IPS-11a (cell line): ENCODE data around the gene ZBTB4.
"Not testable (repeated sequence)": the region's sequence is repeated elsewhere in the genome, so short reads cannot be mapped to it uniquely, and the experiment has no call there.

Experiments
- H3K4me3 ChIP-seq: one replicate; pipeline ENCODE4 v1.5.1; 2013; ENCODE audit warnings: low read depth, low read length, control low read depth

ZBTB4 gene

DNA sequence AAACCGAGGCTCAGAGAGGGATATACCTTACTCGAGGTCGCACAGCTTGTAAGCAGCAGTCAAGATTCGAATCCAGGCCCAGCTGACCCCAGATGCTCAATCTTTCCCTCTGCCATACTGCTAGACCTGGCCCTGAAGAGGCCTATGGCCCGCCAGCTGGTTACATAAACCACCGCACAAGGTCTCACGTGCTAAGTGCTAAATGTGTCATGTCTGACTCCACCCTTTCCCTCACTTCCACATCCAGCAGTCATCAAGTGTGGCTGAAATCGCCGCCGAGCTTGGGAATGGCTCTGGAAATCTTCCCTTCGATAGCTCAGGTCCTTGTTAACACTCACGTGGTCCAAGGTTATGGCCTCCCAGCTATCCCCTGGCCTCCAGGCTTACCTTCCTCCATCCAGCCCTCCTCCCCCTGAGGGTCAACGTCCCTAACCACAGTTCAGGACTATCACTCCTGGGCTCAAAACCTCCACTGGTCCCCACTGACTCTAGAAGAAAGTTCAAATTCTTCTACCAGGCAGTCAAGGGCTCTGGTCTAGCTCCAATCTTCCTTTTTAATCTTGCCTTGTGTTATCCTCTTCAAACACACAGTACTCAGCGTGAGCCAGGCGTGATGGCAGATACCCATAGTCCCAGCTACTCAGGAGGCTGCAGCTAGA is 3.5 kb downstream of the ZBTB4 start:
- no peak overlapping the region for H3K4me3 ChIP-seq

- not testable (repeated sequence) for H3K4me3 ChIP-seq
Measured at GRCh38 chr17:7474767-7475166, 4.7 kb downstream of the ZBTB4 start.

GRCh38 chr17:7471729-7472128 is 7.7 kb downstream of the ZBTB4 start:
- H3K4me3 ChIP-seq = no peak overlapping the region

- H3K4me3 ChIP-seq = not testable (repeated sequence)
Measured at GRCh38 chr17:7470457-7470973, 8.9 kb downstream of the ZBTB4 start.

GRCh38 chr17:7469843-7470242 is 9.6 kb downstream of the ZBTB4 start:
- H3K4me3 ChIP-seq = not testable (repeated sequence)

GRCh38 chr17:7468804-7469389 is 10.5 kb downstream of the ZBTB4 start:
- no peak overlapping the region for H3K4me3 ChIP-seq

GRCh38 chr17:7468290-7468689 is 11.1 kb downstream of the ZBTB4 start:
- H3K4me3 ChIP-seq = no peak overlapping the region

GRCh38 chr17:7467498-7467897 is 11.9 kb downstream of the ZBTB4 start:
- H3K4me3 ChIP-seq = no peak overlapping the region

DNA sequence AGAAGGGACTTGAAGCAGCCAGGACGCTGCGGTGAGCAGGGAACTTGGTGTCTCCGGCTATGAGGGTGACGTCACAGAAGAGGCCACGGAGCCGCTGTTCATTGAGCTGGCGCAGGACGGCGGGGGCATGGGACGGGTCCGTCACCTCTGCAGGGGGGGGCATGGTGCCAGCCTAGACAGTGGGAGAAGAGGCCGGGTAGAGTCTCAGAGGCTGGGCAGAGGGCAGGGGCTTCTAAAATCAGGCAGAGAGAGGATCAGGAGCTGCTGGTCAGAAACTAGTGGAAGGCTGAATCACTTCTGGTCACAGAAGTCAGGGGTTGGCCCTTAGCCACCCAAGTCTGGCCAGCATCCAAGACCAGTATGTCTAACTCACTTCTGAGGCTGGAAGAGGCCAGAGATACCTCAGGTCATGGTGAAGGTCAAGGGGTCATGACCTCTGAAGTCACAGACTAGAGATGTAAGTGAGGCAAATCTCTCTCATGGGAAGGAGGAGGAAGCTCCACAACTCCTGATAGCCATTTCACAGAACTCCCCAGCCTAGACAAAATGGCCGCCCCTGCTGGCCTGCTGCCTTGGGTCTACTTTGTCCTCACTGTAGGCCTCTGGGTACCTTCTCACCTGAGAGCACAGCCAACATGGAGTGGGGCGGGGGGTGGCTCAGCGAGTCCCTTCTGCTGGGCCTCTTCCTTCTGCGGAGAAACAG is 12.6 kb downstream of the ZBTB4 start:
- no peak overlapping the region for H3K4me3 ChIP-seq

- H3K4me3 ChIP-seq = no peak overlapping the region
Measured at GRCh38 chr17:7466318-7466638, 13.2 kb downstream of the ZBTB4 start.

DNA sequence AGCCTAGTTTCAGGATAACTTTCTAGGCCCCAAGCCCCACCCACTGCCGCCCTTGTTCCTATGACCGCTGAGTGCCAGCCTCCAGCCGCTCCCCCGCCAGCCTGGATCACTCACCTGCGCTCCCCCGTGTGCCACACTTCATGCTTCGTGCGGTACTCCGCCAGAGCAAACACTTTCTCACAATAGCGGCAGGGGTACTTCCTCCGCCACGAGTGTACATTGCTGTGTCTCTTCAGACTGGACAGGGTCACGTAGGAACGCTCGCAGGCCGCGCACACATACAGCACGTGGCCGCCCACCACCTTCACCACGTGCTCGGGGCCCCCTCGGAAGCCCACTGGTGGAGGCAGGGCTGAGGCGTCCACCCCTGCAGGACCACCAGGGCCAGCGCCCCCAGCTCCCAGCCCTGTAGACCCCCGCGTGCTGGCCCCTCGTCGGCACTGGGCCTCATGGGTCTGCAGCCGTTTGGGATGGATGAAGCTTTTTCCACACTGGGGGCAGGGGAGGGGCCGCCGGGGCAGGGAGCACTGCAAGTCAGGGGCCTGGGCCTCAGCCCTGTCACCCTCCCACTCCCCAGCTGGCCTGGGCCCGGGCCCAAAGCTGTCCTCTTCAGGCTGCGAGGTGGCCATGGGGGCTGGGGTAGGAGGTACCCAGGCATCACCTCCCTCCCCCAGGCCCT is 13.7 kb downstream of the ZBTB4 start:
- no peak overlapping the region for H3K4me3 ChIP-seq

DNA sequence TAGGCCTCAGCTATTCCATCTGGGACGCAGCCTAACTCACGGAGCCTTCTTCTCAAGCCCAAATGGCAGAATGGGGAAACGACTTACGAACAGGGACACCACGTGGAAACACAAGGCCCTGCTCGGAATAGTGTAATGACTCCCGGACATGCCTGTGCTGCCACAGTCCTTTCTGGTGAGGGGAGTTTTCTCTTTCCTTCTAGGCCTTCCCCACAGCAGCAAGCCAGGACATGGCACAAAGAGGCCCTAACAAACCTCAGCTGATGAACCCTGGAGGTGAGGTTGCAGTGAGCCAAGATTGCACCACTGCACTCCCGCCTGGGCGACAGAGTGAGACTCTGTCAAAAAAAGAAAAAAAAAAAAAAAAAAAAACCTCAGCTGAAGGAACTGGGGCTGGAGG is 15.3 kb downstream of the ZBTB4 start:
- no peak overlapping the region for H3K4me3 ChIP-seq

DNA sequence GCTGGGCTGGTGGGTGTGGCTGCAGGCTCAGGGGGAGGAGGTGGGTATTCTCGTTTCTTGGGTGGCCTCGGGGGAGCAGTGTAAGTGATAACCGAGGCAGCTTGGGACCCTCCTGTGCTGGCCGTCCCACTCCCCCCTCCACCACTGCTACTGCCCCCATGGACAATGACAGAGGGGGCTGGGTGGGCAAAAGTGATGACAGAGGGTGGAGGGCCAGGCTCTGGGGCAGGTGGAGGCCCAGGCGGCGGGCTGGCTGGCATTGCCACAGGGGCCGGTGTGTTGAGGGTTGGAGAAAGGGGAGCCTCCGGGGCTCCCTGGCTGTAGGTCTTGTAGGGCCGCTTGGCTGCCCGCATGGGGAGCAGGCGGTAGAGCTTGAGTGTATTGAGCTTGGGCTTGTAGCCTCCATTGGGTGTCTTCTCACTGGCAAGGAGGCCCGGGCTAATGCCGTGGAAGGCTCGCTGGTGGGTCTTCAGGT is 16.0 kb downstream of the ZBTB4 start:
- no peak overlapping the region for H3K4me3 ChIP-seq

- no peak overlapping the region for H3K4me3 ChIP-seq
Measured at GRCh38 chr17:7462474-7463371, 16.7 kb downstream of the ZBTB4 start.

DNA sequence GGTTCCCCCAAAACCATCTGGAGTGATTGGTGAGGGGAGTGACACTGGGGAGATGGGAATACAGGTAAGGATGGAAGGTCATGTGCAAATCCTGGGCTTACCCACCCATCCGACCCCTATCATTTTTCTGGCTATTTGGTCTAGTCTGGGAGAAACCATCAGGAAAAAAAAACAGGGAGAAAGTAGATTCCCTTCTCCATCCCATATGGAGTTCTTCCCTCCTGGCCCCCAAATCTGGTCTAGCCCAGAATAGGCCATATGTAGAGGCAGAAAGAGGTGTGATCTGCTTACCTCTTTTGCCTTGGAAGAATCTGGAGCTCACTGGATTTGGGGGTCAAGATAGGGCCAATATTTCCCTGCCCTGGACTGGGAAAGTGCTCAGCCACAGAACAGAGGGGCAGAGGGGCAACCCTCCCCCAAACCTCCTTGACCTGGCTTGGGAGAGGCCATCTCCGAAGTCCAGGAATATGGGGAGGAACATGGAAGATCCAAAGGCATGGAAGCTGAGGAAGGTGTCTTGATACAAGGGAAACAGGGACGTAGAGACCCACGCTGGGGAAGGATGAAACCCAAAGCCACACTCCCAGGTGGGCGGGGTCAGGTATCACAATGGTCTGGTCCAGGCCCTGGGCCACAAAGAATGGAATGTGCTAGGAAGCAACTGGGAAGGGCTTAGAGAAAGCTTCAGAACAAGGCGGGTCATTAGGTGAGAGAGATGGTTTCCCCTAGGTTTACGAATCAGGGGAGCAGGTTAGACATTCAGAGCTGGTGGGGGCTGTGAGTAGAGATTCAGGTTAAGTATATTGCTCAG is 18.4 kb downstream of the ZBTB4 start:
- H3K4me3 ChIP-seq = no peak overlapping the region

DNA sequence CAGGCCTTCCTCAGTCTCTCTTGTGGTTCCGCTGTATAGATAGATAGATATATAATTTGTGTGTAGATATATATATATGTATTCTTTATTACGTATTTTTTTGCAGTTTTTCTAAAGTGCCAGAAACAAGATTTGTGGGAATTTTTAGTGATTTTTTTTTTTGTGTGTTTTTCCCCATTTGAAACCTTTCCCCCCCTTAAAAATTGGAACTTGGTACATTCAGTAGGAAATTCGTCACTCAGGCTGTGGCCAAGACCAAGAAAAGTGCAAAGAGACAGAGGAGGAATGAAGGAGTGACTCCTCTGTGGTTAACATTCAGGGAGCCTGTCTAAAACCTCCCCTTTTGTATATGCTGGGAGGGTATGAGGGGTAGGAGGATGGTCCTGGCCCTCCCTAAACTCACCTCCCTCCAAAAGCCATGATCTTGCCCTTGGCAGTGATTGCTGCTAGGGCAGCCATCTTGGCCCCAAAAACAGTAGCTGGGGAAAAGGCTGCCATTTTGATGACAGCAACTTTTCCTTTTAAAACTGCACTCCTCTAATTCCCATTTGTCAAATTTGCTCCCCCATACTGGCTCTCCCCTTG is 19.4 kb downstream of the ZBTB4 start:
- H3K4me3 ChIP-seq = no peak overlapping the region

DNA sequence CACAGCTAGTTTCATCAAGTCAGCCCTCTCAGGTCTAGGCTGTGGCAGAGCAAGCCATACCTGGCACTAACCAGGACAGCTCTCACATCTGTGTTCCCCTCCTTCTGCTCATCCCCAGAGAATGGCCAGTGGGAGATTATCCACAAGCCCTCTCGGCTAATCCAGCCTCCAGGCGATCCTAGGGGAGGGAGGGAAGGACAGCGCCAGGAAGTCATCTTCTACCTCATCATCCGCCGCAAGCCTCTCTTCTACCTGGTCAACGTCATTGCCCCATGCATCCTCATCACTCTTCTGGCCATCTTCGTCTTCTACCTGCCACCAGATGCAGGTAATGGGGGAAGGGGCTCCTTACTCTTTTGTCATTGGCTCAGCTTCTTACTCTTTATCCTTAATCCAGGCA is 31.0 kb downstream of the ZBTB4 start:
- no peak overlapping the region for H3K4me3 ChIP-seq

GRCh38 chr17:7445619-7445968 is 33.8 kb downstream of the ZBTB4 start:
- peak overlapping the region; percentile 53 for H3K4me3 ChIP-seq
